ENCODE results near the gene EPM2AIP1.
"Not testable (repeated sequence)": the region's sequence is repeated elsewhere in the genome, so short reads cannot be mapped to it uniquely, and the experiment has no call there.

EPM2AIP1 gene

GRCh38 chr3:36992806-36993325 lies at the start of gene EPM2AIP1:
Gene EPM2AIP1 (minus strand): TSS chr3:36993131. CDS start chr3:36993077, 54 bp downstream.
- TF ChIP-seq CTCF (IDR thresholded peaks at IDR 0.05; ENCODE audit: borderline replicate concordance, insufficient read depth, low read depth, low read length), result no peak
- H3K4me3 ChIP-seq (ENCODE audit: low read depth, low read length), result peak within 1 kb of the TSS; percentile 70

- H3K4me3 ChIP-seq (ENCODE audit: low read depth, low read length), result not testable (repeated sequence)
Measured at GRCh38 chr3:37042712-37043111, 49.8 kb upstream of the EPM2AIP1 start.

GRCh38 chr3:37041546-37042195 lies 48.7 kb upstream of the EPM2AIP1 start:
- no peak for TF ChIP-seq CTCF (IDR thresholded peaks at IDR 0.05; ENCODE audit: borderline replicate concordance, insufficient read depth, low read depth, low read length)
- no peak overlapping the region for H3K4me3 ChIP-seq (ENCODE audit: low read depth, low read length)

- TF ChIP-seq CTCF (IDR thresholded peaks at IDR 0.05; ENCODE audit: borderline replicate concordance, insufficient read depth, low read depth, low read length), result no peak
- no peak overlapping the region for H3K4me3 ChIP-seq (ENCODE audit: low read depth, low read length)
Measured at GRCh38 chr3:37040231-37040630, 47.3 kb upstream of the EPM2AIP1 start.

GRCh38 chr3:37039161-37039846 lies 46.4 kb upstream of the EPM2AIP1 start:
- no peak overlapping the region for H3K4me3 ChIP-seq (ENCODE audit: low read depth, low read length)
- no peak for TF ChIP-seq CTCF (IDR thresholded peaks at IDR 0.05; ENCODE audit: borderline replicate concordance, insufficient read depth, low read depth, low read length)

GRCh38 chr3:37037352-37037751 lies 44.4 kb upstream of the EPM2AIP1 start:
- TF ChIP-seq CTCF (IDR thresholded peaks at IDR 0.05; ENCODE audit: borderline replicate concordance, insufficient read depth, low read depth, low read length), result no peak
- H3K4me3 ChIP-seq (ENCODE audit: low read depth, low read length), result no peak overlapping the region

- no peak for TF ChIP-seq CTCF (IDR thresholded peaks at IDR 0.05; ENCODE audit: borderline replicate concordance, insufficient read depth, low read depth, low read length)
- no peak overlapping the region for H3K4me3 ChIP-seq (ENCODE audit: low read depth, low read length)
Measured at GRCh38 chr3:37032961-37033360, 40.0 kb upstream of the EPM2AIP1 start.

Data from GM12875 (cell line).